22Rv1 (cell line): Measurements from ENCODE around the gene GLB1L3.

Experiments used
- H3K27ac ChIP-seq: fragments of 450-650 bp; 2 replicates; pipeline ENCODE4 v1.5.1; 2017
- CTCF ChIP-seq: fragments of 450-650 bp; IDR thresholded peaks from 2 replicates; pipeline ENCODE4 v1.5.1; 2017; ENCODE audit warnings: mild to moderate bottlenecking
- ZFX ChIP-seq: fragments of 450-650 bp; IDR thresholded peaks from 2 replicates; pipeline ENCODE4 v1.6.1; 2017; ENCODE audit warnings: antibody characterized with exemption, borderline replicate concordance

Gene GLB1L3

GRCh38 chr11:134243913-134244312 lies 32.3 kb upstream of the GLB1L3 start:
- no peak for TF ChIP-seq ZFX
- TF ChIP-seq CTCF = no peak
- H3K27ac ChIP-seq = no peak overlapping the region

- H3K27ac ChIP-seq = no peak overlapping the region
- TF ChIP-seq ZFX (no peak), CTCF (peak; percentile 21; the same call in 1 of the 2 replicates)
Observed at GRCh38 chr11:134244593-134244992, 31.6 kb upstream of the GLB1L3 start.

GRCh38 chr11:134245434-134245833 lies 30.7 kb upstream of the GLB1L3 start:
- TF ChIP-seq ZFX = no peak

GRCh38 chr11:134246100-134246499 lies 30.1 kb upstream of the GLB1L3 start:
- TF ChIP-seq ZFX = no peak
- no peak for TF ChIP-seq CTCF
- H3K27ac ChIP-seq = no peak overlapping the region

More at GRCh38 chr11:134245434-134245833, 30.7 kb upstream of the GLB1L3 start:
- no peak overlapping the region for H3K27ac ChIP-seq

- H3K27ac ChIP-seq = no peak overlapping the region
- TF ChIP-seq CTCF (no peak), ZFX (no peak)
Observed at GRCh38 chr11:134246678-134247077, 29.5 kb upstream of the GLB1L3 start.

- no peak overlapping the region for H3K27ac ChIP-seq
- no peak for TF ChIP-seq CTCF
- TF ChIP-seq ZFX = no peak
Observed at GRCh38 chr11:134248910-134249480, 27.2 kb upstream of the GLB1L3 start.

- TF ChIP-seq ZFX (no peak), CTCF (no peak)
- no peak overlapping the region for H3K27ac ChIP-seq
Observed at GRCh38 chr11:134250246-134250645, 25.9 kb upstream of the GLB1L3 start.

GRCh38 chr11:134250675-134251074 lies 25.5 kb upstream of the GLB1L3 start:
- no peak overlapping the region for H3K27ac ChIP-seq
- TF ChIP-seq ZFX = no peak
- no peak for TF ChIP-seq CTCF
